ENCODE measurements around the gene DACT3. TPM values are rescaled to one million over a fixed set of nuclear protein-coding genes. Genes with fewer than 3 reads are reported as not detected.

The DACT3 gene
- total RNA-seq (2014; rRNA removed; shearing (Covaris generic)) = 3.4 and 3.8 TPM in 2 replicates
- 3.3 and 3.4 TPM in 2 replicates for polyA plus RNA-seq (2015; cell fraction: cytosol; rRNA removed)
- polyA plus RNA-seq (2015; cell fraction: nucleus; rRNA removed) = 0.91 and 1.0 TPM in 2 replicates

DNA sequence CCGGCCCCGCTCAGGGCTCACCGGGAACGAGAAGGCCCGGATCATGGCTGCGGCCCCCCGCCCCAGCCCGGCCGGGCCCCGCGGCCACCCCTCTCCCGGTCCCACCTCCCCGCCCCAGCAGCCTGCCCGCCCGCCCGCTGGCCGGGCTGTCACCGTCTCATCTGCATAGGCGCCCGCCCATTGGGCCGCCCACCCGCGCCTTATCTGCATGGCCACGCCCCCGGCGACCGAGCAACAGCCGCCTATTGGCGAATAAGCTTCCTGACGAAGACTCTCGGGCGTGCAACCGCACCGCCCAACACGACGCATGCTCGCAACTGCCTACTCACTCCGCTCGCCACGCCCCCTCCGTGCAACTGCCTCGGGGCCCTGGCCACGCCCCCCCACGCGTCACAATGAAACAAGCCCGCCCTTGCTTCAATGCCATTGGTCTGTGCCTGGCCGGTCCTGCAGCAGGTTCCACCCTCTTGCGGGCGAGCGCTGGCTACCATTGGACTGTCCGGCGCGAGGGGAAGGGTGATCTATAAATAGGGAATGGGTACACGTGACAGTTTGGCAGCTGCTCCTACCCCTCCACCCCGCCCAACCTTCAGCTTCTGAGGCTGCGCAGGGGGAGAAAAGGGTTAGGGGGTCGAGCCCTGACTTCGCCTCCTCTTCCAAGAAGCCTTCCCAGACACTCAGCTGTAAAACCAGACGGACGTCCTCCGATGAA is at the start of gene DACT3:
DACT3 (minus strand) TSS at position 163 of the 712 bp plus-strand sequence; CDS start at position 45, 118 bp downstream.
- in situ Hi-C loops (cut with HindIII; ENCODE audit: low pct_unique_long_range_greater_than_20kb, low sequenced_read_pairs) = no loop called here
- peak; percentile 99 for DNase-seq (ENCODE audit: low read depth, low spot score)

GRCh38 chr19:46710687-46711086 is 49.7 kb upstream of the DACT3 start:
- in situ Hi-C loops (cut with HindIII; ENCODE audit: low pct_unique_long_range_greater_than_20kb, low sequenced_read_pairs) = no loop called here
- no peak for DNase-seq (ENCODE audit: low read depth, low spot score)

GRCh38 chr19:46704379-46705076 is 43.5 kb upstream of the DACT3 start:
- DNase-seq (ENCODE audit: low read depth, low spot score) = peak; percentile 68
- in situ Hi-C loops (cut with HindIII; ENCODE audit: low pct_unique_long_range_greater_than_20kb, low sequenced_read_pairs) = no loop called here

GRCh38 chr19:46700704-46701103 is 39.7 kb upstream of the DACT3 start:
- in situ Hi-C loops (cut with HindIII; ENCODE audit: low pct_unique_long_range_greater_than_20kb, low sequenced_read_pairs) = no loop called here
- no peak for DNase-seq (ENCODE audit: low read depth, low spot score)

DNA sequence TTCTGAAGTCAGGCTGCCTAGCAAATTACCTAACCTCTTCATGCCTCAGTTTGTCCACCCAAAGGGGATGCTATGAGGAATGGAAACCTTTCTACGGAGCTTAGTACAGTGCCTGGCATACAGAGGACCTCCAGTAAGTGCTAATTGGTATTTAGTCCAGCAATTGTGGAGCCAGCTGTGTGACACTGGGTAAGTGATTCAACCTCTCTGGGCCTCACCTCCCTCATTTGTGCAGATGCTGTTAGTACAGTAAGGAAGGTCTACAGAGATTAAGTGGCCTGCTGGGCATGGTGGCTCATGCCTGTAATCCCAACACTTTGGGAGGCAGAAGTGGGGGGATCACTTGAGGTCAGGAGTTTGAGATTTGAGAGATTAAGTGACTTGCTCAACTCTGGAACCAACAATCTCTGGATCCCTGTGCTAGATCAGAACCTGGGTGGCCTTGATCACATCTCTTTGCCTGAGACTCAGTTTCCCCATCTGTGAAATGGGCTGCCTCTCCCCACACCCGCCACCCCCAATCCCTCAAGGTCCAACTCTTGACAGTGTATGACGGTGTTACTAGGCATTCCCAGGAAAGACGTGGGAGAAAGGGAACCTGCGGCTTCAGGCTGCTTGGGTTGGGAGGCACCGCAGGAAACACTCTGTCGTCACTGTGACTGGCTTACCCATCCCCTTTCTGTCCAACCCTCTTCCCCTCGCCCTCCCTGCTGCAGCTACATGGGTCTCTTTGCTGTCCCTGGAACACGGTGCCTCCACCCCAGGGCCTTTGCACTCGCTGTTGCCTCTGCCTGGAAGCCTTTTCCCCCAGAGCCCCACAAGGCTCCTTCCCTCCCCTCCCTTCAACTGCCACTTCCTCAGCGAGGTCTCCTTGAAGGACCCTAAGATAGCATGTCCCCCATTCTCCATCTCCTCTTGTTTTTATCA is 37.7 kb upstream of the DACT3 start:
- in situ Hi-C loops (cut with HindIII; ENCODE audit: low pct_unique_long_range_greater_than_20kb, low sequenced_read_pairs) = no loop called here
- DNase-seq (ENCODE audit: low read depth, low spot score) = no peak

GRCh38 chr19:46697204-46697960 is 36.4 kb upstream of the DACT3 start:
- in situ Hi-C loops (cut with HindIII; ENCODE audit: low pct_unique_long_range_greater_than_20kb, low sequenced_read_pairs) = no loop called here
- DNase-seq (ENCODE audit: low read depth, low spot score) = peak; percentile 84

- no peak for DNase-seq (ENCODE audit: low read depth, low spot score)
- in situ Hi-C loops (cut with HindIII; ENCODE audit: low pct_unique_long_range_greater_than_20kb, low sequenced_read_pairs) = no loop called here
These were observed 35.9 kb upstream of the DACT3 start for GRCh38 chr19:46696866-46697203.

- DNase-seq (ENCODE audit: low read depth, low spot score) = no peak
- in situ Hi-C loops (cut with HindIII; ENCODE audit: low pct_unique_long_range_greater_than_20kb, low sequenced_read_pairs) = no loop called here
These were observed 35.1 kb upstream of the DACT3 start for GRCh38 chr19:46696052-46696451.

GRCh38 chr19:46693760-46694159 is 32.8 kb upstream of the DACT3 start:
- in situ Hi-C loops (cut with HindIII; ENCODE audit: low pct_unique_long_range_greater_than_20kb, low sequenced_read_pairs) = no loop called here
- no peak for DNase-seq (ENCODE audit: low read depth, low spot score)

GRCh38 chr19:46692918-46693722 is 32.1 kb upstream of the DACT3 start:
- DNase-seq (ENCODE audit: low read depth, low spot score) = no peak

GRCh38 chr19:46691948-46692347 is 31.0 kb upstream of the DACT3 start:
- DNase-seq (ENCODE audit: low read depth, low spot score) = no peak
- in situ Hi-C loops (cut with HindIII; ENCODE audit: low pct_unique_long_range_greater_than_20kb, low sequenced_read_pairs) = no loop called here

More at GRCh38 chr19:46692918-46693722, 32.1 kb upstream of the DACT3 start:
- in situ Hi-C loops (cut with HindIII; ENCODE audit: low pct_unique_long_range_greater_than_20kb, low sequenced_read_pairs) = no loop called here

DNA sequence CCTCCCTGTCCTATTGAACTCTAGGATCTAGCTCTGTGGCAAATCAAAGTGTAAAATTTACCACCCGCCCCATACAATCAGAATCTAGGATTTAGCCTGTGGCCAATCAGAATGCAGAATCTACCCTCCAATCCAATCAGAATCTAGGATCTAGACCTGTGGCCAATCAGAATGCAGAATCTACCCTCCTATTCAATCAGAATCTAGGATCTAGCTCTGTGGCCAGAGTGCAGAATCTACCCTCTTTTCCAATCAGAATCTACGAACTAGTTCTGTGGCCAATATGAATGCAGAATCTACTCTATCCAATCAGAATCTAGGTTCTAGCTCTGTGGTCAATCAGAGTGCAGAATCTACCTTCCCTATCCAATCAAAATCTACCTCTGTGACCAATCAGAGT is 30.1 kb upstream of the DACT3 start:
- in situ Hi-C loops (cut with HindIII; ENCODE audit: low pct_unique_long_range_greater_than_20kb, low sequenced_read_pairs) = no loop called here
- DNase-seq (ENCODE audit: low read depth, low spot score) = no peak

- DNase-seq (ENCODE audit: low read depth, low spot score) = no peak
- in situ Hi-C loops (cut with HindIII; ENCODE audit: low pct_unique_long_range_greater_than_20kb, low sequenced_read_pairs) = no loop called here
These were observed 28.4 kb upstream of the DACT3 start for GRCh38 chr19:46689358-46689757.

GRCh38 chr19:46687438-46688145 is 26.6 kb upstream of the DACT3 start:
- DNase-seq (ENCODE audit: low read depth, low spot score) = no peak
- in situ Hi-C loops (cut with HindIII; ENCODE audit: low pct_unique_long_range_greater_than_20kb, low sequenced_read_pairs) = no loop called here

GRCh38 chr19:46685189-46685588 is 24.2 kb upstream of the DACT3 start:
- in situ Hi-C loops (cut with HindIII; ENCODE audit: low pct_unique_long_range_greater_than_20kb, low sequenced_read_pairs) = no loop called here
- DNase-seq (ENCODE audit: low read depth, low spot score) = no peak

DNA sequence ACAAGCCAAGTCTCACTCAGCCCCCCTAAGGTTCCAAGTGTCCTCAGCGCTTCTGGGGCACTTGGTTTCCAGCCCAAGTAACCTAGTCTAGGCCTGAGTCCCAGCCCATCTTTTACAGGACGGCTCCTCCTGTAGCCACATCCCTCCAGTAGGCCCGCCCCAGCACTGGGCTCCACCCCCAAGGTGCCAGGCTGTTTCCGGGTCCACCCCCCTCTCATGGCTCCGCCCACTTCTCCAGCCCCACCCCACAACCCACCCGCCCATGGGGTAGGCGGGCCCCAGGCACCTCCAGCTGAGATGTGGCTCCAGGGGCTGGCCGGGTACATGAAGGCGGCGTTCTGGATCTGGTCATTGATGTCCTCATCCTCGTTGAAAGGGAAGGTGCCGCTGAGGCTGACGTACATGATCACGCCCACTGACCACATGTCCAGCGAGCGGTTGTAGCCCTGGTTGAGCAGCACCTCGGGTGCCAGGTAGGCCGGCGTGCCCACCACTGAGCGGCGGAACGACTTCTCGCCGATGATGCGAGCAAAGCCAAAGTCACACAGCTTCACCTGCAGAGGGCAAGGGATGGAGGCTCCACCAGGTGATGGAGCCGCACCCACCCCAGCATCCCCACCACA is 17.2 kb upstream of the DACT3 start:
- peak; percentile 71 for DNase-seq (ENCODE audit: low read depth, low spot score)
- in situ Hi-C loops (cut with HindIII; ENCODE audit: low pct_unique_long_range_greater_than_20kb, low sequenced_read_pairs) = no loop called here

Measured in SK-MEL-5 (cell line).